Measurements from ENCODE around the gene ANO6. TPM values are rescaled to one million over a fixed set of nuclear protein-coding genes. Genes with fewer than 3 reads are reported as not detected.

Gene ANO6
- total and polyA plus RNA-seq, 2 donors (not counting 1 experiment from before 2014, with no cell fraction given), result 6.6 to 19.5 TPM

GRCh38 chr12:45478931-45479330, 263.0 kb downstream of the ANO6 start:
- no peak overlapping the region for H3K27ac ChIP-seq (ENCODE audit: low read length in 2 of 2)
- Mint-ChIP-seq H3K27me3 (peaks cover 3% of the 10 kb centered on the region), H3K27ac (no peak overlapping the region), H3K9me3 (ENCODE audit: insufficient read depth) (peaks cover 8% of the 10 kb centered on the region), H3K4me3 (no peak overlapping the region), H3K4me1 (no peaks in the 10 kb centered on the region)
- no peak overlapping the region for H3K4me3 ChIP-seq (ENCODE audit: control extremely low read depth in 1 of 5, extremely low read depth in 1 of 5, insufficient read depth in 1 of 5, low read depth in 2 of 5, low read length in 4 of 5)
- H3K4me2 ChIP-seq (replicated peaks; ENCODE audit: low read depth, low read length, poor library complexity, severe bottlenecking), result no peak overlapping the region
- no peaks in the 10 kb centered on the region for H4K20me1 ChIP-seq (ENCODE audit: control insufficient read depth, insufficient read depth, low read length, poor library complexity, severe bottlenecking)
- no peak for DNase-seq
- H3K27me3 ChIP-seq (replicated peaks in 1 of 4; ENCODE audit: control extremely low read depth in 1 of 4, control insufficient read depth in 3 of 4, insufficient read depth in 4 of 4, low read length in 3 of 4), result no peaks in the 10 kb centered on the region
- peaks cover 1 to 10% (median 6%) of the 10 kb centered on the region in 3 donors for H3K9me3 ChIP-seq (ENCODE audit: control extremely low read depth in 1 of 3, control insufficient read depth in 2 of 3, insufficient read depth in 1 of 3, low read length in 2 of 3)
- no peaks in the 10 kb centered on the region for H3K79me2 ChIP-seq (ENCODE audit: control insufficient read depth, insufficient read depth, low read length)
- H2AFZ ChIP-seq (ENCODE audit: insufficient read depth, low read depth, low read length, poor library complexity, severe bottlenecking), result no peak overlapping the region
- ATAC-seq (ENCODE audit: low read depth), result no peak
- WGBS (ENCODE audit: insufficient coverage), result no CpG with 5 or more reads among the region's 1 CpG
- no peaks in the 10 kb centered on the region for H3K4me1 ChIP-seq (ENCODE audit: control insufficient read depth in 2 of 2, insufficient read depth in 2 of 2, low read length in 2 of 2)
- H3K9ac ChIP-seq (ENCODE audit: low read length), result no peak overlapping the region
- no peaks in the 10 kb centered on the region for H3K36me3 ChIP-seq (replicated peaks in 1 of 2; ENCODE audit: control extremely low read depth in 1 of 2, control insufficient read depth in 1 of 2, extremely low read depth in 1 of 2, insufficient read depth in 2 of 2, low read length in 1 of 2)
- TF ChIP-seq EZH2 (IDR thresholded peaks at IDR 0.05; ENCODE audit: borderline replicate concordance, insufficient read depth, low read depth, low read length, poor library complexity, severe bottlenecking) (no peak), CTCF (IDR thresholded peaks at IDR 0.05) (no peak)
- intact Hi-C loops (cut with micrococcal nuclease), result no loop called here
- POLR2A ChIA-PET, result no interaction called here
- CTCF ChIA-PET, result no interaction called here

- no peak overlapping the region for H3K9ac ChIP-seq (ENCODE audit: low read length)
- intact Hi-C loops (cut with micrococcal nuclease), result no loop called here
- no peaks in the 10 kb centered on the region for H4K20me1 ChIP-seq (ENCODE audit: control insufficient read depth, insufficient read depth, low read length, poor library complexity, severe bottlenecking)
- TF ChIP-seq CTCF (IDR thresholded peaks at IDR 0.05) (no peak), EZH2 (IDR thresholded peaks at IDR 0.05; ENCODE audit: borderline replicate concordance, insufficient read depth, low read depth, low read length, poor library complexity, severe bottlenecking) (no peak)
- no peak overlapping the region for H3K27ac ChIP-seq (ENCODE audit: low read length in 2 of 2)
- no peak for DNase-seq
- H3K36me3 ChIP-seq (replicated peaks in 1 of 2; ENCODE audit: control extremely low read depth in 1 of 2, control insufficient read depth in 1 of 2, extremely low read depth in 1 of 2, insufficient read depth in 2 of 2, low read length in 1 of 2), result no peaks in the 10 kb centered on the region
- H2AFZ ChIP-seq (ENCODE audit: insufficient read depth, low read depth, low read length, poor library complexity, severe bottlenecking), result no peak overlapping the region
- no peaks in the 10 kb centered on the region for H3K4me1 Mint-ChIP-seq
- no peaks in the 10 kb centered on the region for H3K79me2 ChIP-seq (ENCODE audit: control insufficient read depth, insufficient read depth, low read length)
- ATAC-seq (ENCODE audit: low read depth), result no peak
- H3K9me3 ChIP-seq (ENCODE audit: control extremely low read depth in 1 of 3, control insufficient read depth in 2 of 3, insufficient read depth in 1 of 3, low read length in 2 of 3), result peaks cover 1 to 6% (median 6%) of the 10 kb centered on the region in 3 donors
- H3K27me3 ChIP-seq (replicated peaks in 1 of 4; ENCODE audit: control extremely low read depth in 1 of 4, control insufficient read depth in 3 of 4, insufficient read depth in 4 of 4, low read length in 3 of 4), result no peaks in the 10 kb centered on the region
- H3K27me3 Mint-ChIP-seq, result peaks cover under 1% of the 10 kb centered on the region
- 89% methylated on average over 3 of the region's 5 CpGs for WGBS (ENCODE audit: insufficient coverage)
- CTCF ChIA-PET, result no interaction called here
- H3K4me3 Mint-ChIP-seq, result no peak overlapping the region
- peaks cover 8% of the 10 kb centered on the region for H3K9me3 Mint-ChIP-seq (ENCODE audit: insufficient read depth)
- no peaks in the 10 kb centered on the region for H3K4me1 ChIP-seq (ENCODE audit: control insufficient read depth in 2 of 2, insufficient read depth in 2 of 2, low read length in 2 of 2)
- H3K4me3 ChIP-seq (ENCODE audit: control extremely low read depth in 1 of 5, extremely low read depth in 1 of 5, insufficient read depth in 1 of 5, low read depth in 2 of 5, low read length in 4 of 5), result no peak overlapping the region
- POLR2A ChIA-PET, result no interaction called here
- no peak overlapping the region for H3K4me2 ChIP-seq (replicated peaks; ENCODE audit: low read depth, low read length, poor library complexity, severe bottlenecking)
- H3K27ac Mint-ChIP-seq, result no peak overlapping the region
These were observed 265.9 kb downstream of the ANO6 start for GRCh38 chr12:45481746-45482145.

Measured in B cell (primary cell).